AG04450 (cell line): ENCODE measurements around the gene MRPS12. TPM values are rescaled to one million over a fixed set of nuclear protein-coding genes. Genes with fewer than 3 reads are reported as not detected.

ENCODE experiments used
- CTCF ChIA-PET: fragments of 300-600, 350-600 bp; formaldehyde crosslinking; extraction: SDS; loops from one replicate; lab custom pipeline; 2022; ENCODE audit warnings: antibody characterized with exemption, inconsistent platforms; lab: Charles Lee
- POLR2A ChIA-PET: fragments of 350-600 bp; formaldehyde crosslinking; extraction: SDS; loops from one replicate; lab custom pipeline; 2021; ENCODE audit warnings: antibody characterized with exemption, inconsistent platforms; lab: Yijun Ruan, JAX
- DNase-seq: peaks from one replicate; pipeline ENCODE4 v3.0.0-alpha.2; 2011; ENCODE audit warnings: low read depth, low spot score
- H3K27ac ChIP-seq: one replicate; pipeline ENCODE4 v1.5.1; 2012; ENCODE audit warnings: low read depth, low read length, control low read depth
- H3K27me3 ChIP-seq: one replicate; pipeline ENCODE4 v1.6.0; 2012; ENCODE audit warnings: low read length; ENCODE audit not compliant: control insufficient read depth, insufficient read depth
- H3K4me3 ChIP-seq: 2 replicates; pipeline ENCODE4 v1.5.1; 2011; ENCODE audit warnings: mild to moderate bottlenecking, low read depth, low read length, control low read depth
- H3K9me3 ChIP-seq: 2 replicates; pipeline ENCODE4 v1.5.1; 2012; ENCODE audit warnings: low read length; ENCODE audit not compliant: control insufficient read depth, insufficient read depth
- CTCF ChIP-seq: IDR thresholded peaks from 2 replicates; pipeline ENCODE4 v1.5.1; 2011; ENCODE audit warnings: low read depth, low read length, control low read depth, inconsistent platforms
- polyA plus RNA-seq: library from polyadenylated mRNA; depleted of rRNA; stranded (reverse); fragments of >200 nt; gene quantifications from 2 replicates; pipeline ENCODE4 v1.2.3, GENCODE V29; 2011

Gene MRPS12
- polyA plus RNA-seq, 1 experiment, result 19.7 TPM

- CTCF ChIA-PET, result no interaction called here
- POLR2A ChIA-PET, result interaction anchor here (0.6 kb wide), 1 partner anchor 242 kb away, joined by 3 read pairs; no protein-coding TSS in a partner anchor
- peak overlapping the region; percentile 97 for H3K4me3 ChIP-seq
- peak overlapping the region; percentile 52 for H3K27ac ChIP-seq
- no peaks in the 10 kb centered on the region for H3K27me3 ChIP-seq
- H3K9me3 ChIP-seq, result no peaks in the 10 kb centered on the region; the same call in 1 of the 2 replicates
- no peak for TF ChIP-seq CTCF
- DNase-seq, result no peak
Measured at GRCh38 chr19:38898788-38899446, 31.8 kb upstream of the MRPS12 start.

- peak within 1 kb of the TSS; percentile 82 for H3K27ac ChIP-seq
- POLR2A ChIA-PET, result interaction anchor here (0.7 to 1.6 kb wide), 9 partner anchors 17 to 282 kb away, joined by 3 to 6 read pairs (median 4); partner anchors contain the start of genes ACTN4, MAP4K1, MRPS12 and SARS2
- H3K27me3 ChIP-seq, result no peaks in the 10 kb centered on the region
- TF ChIP-seq CTCF, result no peak
- peak within 1 kb of the TSS; percentile 97 for H3K4me3 ChIP-seq
- no peaks in the 10 kb centered on the region; the same call in 1 of the 2 replicates for H3K9me3 ChIP-seq
- peak; percentile 98 for DNase-seq
- CTCF ChIA-PET, result interaction anchor here (0.6 to 2.5 kb wide), 5 partner anchors 12 to 265 kb away, joined by 3 to 23 read pairs (median 4); partner anchors contain the start of genes MRPS12 and SARS2
Measured at GRCh38 chr19:38899447-38900201, 31.1 kb upstream of the MRPS12 start, which contains the start of the genes NFKBIB and SIRT2. NFKBIB (plus strand) TSS chr19:38899969; CDS start chr19:38900033, 64 bp downstream. SIRT2 (minus strand) TSS chr19:38899618; CDS start chr19:38899521, 97 bp downstream.

DNA sequence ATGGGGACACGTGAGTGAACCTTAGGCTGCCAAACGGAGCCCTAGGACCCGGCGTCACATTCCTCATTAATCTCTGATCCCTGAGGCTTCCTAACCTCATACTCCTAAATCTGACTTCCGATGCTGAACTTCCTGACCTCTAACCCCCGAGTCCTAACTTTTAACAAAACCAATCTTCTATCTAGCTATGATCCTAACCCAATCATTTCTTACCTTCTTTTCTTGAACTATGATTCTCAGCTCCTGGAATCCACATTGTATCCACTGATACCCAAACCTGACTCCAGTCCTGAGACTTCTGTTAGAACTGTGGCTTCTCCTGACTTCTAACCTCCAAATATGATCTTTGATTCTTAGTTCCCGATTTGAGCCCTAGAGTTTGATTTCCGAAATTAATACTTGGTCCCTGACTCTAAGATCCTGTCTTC, 30.5 kb upstream of the MRPS12 start:
- no peaks in the 10 kb centered on the region for H3K27me3 ChIP-seq
- ChIA-PET CTCF (interaction anchor here (0.6 to 2.5 kb wide), 5 partner anchors 13 to 266 kb away, joined by 3 to 23 read pairs (median 4); partner anchors contain the start of genes MRPS12 and SARS2), POLR2A (interaction anchor here (0.7 to 1.6 kb wide), 9 partner anchors 17 to 282 kb away, joined by 3 to 6 read pairs (median 4); partner anchors contain the start of genes ACTN4, MAP4K1, MRPS12 and SARS2)
- H3K4me3 ChIP-seq, result peak overlapping the region; percentile 84
- no peak for DNase-seq
- H3K9me3 ChIP-seq, result no peaks in the 10 kb centered on the region; the same call in 1 of the 2 replicates
- peak overlapping the region; percentile 82 for H3K27ac ChIP-seq
- no peak for TF ChIP-seq CTCF

DNA sequence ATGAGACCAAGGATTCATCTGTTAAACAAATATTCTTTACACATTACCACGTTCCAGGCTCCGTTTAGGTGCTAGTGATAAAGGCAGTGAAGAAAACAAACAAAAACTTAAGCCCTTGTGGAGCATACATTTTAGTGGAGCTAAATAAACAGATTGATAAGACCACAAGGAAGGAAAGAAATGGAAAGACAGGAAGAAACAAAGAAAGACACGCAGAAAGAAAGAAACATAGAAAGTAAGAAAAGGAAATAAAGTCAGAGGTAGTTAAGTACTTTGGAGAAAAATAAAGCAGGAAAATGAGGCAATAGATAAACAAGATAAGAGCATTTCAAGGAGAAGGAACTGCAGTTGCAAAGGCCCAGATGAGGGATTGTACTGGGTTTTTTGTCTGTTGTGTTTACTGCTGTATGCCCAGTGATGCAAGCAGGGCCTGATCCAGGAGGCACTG, 30.0 kb upstream of the MRPS12 start:
- no peak for TF ChIP-seq CTCF
- no peak for DNase-seq
- H3K27me3 ChIP-seq, result no peaks in the 10 kb centered on the region
- ChIA-PET CTCF (interaction anchor here (1.3 to 2.5 kb wide), 5 partner anchors 29 to 498 kb away, joined by 3 to 23 read pairs (median 4); partner anchors contain the start of genes FAM98C, MRPS12 and SARS2), POLR2A (interaction anchor here (1.0 to 1.6 kb wide), 4 partner anchors 21 to 283 kb away, joined by 3 to 6 read pairs (median 4); partner anchors contain the start of gene MAP4K1)
- H3K27ac ChIP-seq, result no peak overlapping the region
- H3K9me3 ChIP-seq, result no peaks in the 10 kb centered on the region; the same call in 1 of the 2 replicates
- H3K4me3 ChIP-seq, result peak overlapping the region; percentile 84
